Muscle of leg (tissue), 11 donors: Measurements from ENCODE around the gene TPBGL. TPM values are rescaled to one million over a fixed set of nuclear protein-coding genes. Genes with fewer than 3 reads are reported as not detected.

Source experiments
- DNase-seq: peaks from one replicate; pipeline ENCODE4 v3.0.0; 2013
- H3K27ac ChIP-seq: one replicate; pipeline ENCODE4 v1.5.1; 2013; ENCODE audit warnings: mild to moderate bottlenecking, low read length, control low read depth
- H3K27me3 ChIP-seq: one replicate; pipeline ENCODE4 v1.6.1; 2013; ENCODE audit warnings: low read length; ENCODE audit not compliant: control insufficient read depth, insufficient read depth
- H3K36me3 ChIP-seq: one replicate; pipeline ENCODE4 v1.6.1; 2013; ENCODE audit warnings: low read length; ENCODE audit not compliant: control insufficient read depth, insufficient read depth
- H3K4me1 ChIP-seq: one replicate; pipeline ENCODE4 v1.6.1; 2013; ENCODE audit warnings: low read length; ENCODE audit not compliant: control insufficient read depth, insufficient read depth
- H3K4me3 ChIP-seq: one replicate; pipeline ENCODE4 v1.5.1; 2013; ENCODE audit warnings: low read length, control low read depth
- H3K9me3 ChIP-seq: replicated peaks from 2 replicates; pipeline ENCODE4 v1.6.1; 2013; ENCODE audit warnings: low read depth, low read length; ENCODE audit not compliant: control insufficient read depth
- WGBS: methylation state at CpG from one replicate; pipeline ENCODE4 v1.1.5; 2013; ENCODE audit warnings: missing lambda C conversion rate; ENCODE audit not compliant: insufficient coverage; 5-methylcytosine and 5-hydroxymethylcytosine counted together
- polyA plus RNA-seq, 8 donors: library from polyadenylated mRNA; unstranded; fragments of 120-200 nt; gene quantifications; one replicate each; pipeline versions ENCODE4 v1.2.1 to v1.2.3, GENCODE V29; 2013; ENCODE audit warnings: inconsistent platforms in 1 of 8, low replicate concordance in 1 of 8; ENCODE audit not compliant: insufficient read length in 8 of 8, insufficient read depth in 1 of 8
- total RNA-seq: library from RNA; stranded (reverse); fragments of 120-200 nt; gene quantifications from one replicate; pipeline ENCODE4 v1.2.4, GENCODE V29; 2013

The TPBGL gene
- total and polyA plus RNA-seq, 9 donors: 0.08 to 0.37 (median 0.21) TPM; not detected in 1

GRCh38 chr11:75208446-75208845, 32.1 kb upstream of the TPBGL start:
- no peak overlapping the region for H3K27ac ChIP-seq
- H3K4me1 ChIP-seq: peaks cover 7% of the 10 kb centered on the region
- no peak for DNase-seq
- peaks cover 3% of the 10 kb centered on the region for H3K36me3 ChIP-seq
- no peaks in the 10 kb centered on the region for H3K27me3 ChIP-seq
- H3K9me3 ChIP-seq: no peaks in the 10 kb centered on the region
- WGBS: 79% methylated on average over 2 of the region's 2 CpGs
- H3K4me3 ChIP-seq: no peak overlapping the region

- Histone ChIP-seq H3K4me3 (no peak overlapping the region), H3K27ac (no peak overlapping the region), H3K27me3 (no peaks in the 10 kb centered on the region), H3K9me3 (no peaks in the 10 kb centered on the region), H3K36me3 (no peaks in the 10 kb centered on the region), H3K4me1 (no peaks in the 10 kb centered on the region)
- 82% methylated on average over 4 of the region's 5 CpGs for WGBS
- no peak for DNase-seq
Measured at GRCh38 chr11:75212411-75212810, 28.2 kb upstream of the TPBGL start.

DNA sequence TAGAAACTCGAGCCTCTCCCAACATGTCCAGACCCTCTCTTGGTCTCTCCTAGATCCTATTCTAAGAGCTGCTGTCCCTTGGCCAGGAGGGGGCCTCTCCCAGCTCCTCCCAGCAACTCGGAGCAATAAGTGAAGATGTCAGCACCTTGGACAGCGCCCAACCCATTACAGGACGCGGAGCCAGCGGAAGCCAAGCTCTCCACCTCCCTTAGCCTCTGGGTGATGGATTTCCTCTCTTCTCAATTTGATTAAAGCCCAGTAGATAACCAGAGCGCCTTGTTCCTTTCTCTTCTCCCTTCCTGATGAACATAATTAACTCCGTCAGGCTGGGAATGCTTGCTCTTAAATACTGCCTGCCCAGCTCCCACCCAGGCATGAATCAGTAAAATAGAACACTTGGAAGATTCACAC, 26.2 kb upstream of the TPBGL start:
- Histone ChIP-seq H3K4me3 (no peak overlapping the region), H3K36me3 (no peaks in the 10 kb centered on the region), H3K9me3 (no peaks in the 10 kb centered on the region), H3K4me1 (no peaks in the 10 kb centered on the region), H3K27me3 (peaks cover 2% of the 10 kb centered on the region), H3K27ac (no peak overlapping the region)
- DNase-seq: peak; percentile 90
- 2% methylated on average over 6 of the region's 8 CpGs for WGBS

DNA sequence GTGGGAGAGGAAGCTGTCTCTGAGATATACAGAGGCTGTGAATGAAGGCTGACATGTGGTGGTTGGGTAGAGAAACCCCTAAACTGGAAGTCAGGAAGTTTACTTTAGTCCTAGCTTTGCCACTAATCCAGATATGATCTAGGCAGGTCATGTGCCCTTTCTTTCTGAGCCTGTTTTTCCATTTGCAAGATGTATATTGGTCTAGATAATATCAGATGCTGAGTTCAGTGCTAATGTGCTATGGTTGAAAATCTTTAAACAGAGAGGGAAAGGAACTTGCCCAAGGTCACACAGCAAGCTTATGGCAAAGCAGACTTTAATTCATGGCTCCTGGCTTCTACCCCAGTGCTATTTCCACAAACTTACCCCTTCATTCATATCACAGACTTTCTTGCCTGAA, 25.7 kb upstream of the TPBGL start:
- H3K9me3 ChIP-seq: no peaks in the 10 kb centered on the region
- H3K4me3 ChIP-seq: no peak overlapping the region
- H3K4me1 ChIP-seq: no peaks in the 10 kb centered on the region
- H3K27ac ChIP-seq: no peak overlapping the region
- DNase-seq: no peak
- no peaks in the 10 kb centered on the region for H3K36me3 ChIP-seq
- peaks cover 2% of the 10 kb centered on the region for H3K27me3 ChIP-seq

DNA sequence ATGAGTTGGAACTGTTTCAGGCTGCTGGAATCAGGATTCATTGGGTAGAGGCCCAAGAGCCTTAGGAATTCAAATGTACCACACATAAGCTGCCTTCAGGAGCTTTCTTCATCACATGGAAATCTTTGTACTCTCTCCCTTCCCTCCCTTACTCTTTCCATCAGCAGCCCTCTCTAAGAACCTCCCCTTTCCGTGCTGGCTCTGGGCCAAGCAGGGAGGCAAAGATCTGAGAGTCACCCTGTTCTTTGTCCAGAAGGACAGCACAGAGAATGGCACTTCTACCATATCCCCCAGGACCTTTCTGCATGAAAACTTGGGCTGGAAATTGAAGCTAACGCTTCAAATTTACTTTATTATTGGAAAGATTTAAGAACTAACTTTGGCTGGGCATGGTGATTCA, 20.7 kb upstream of the TPBGL start:
- H3K36me3 ChIP-seq: no peaks in the 10 kb centered on the region
- no CpG with 5 or more reads among the region's 2 CpGs for WGBS
- no peaks in the 10 kb centered on the region for H3K9me3 ChIP-seq
- H3K4me1 ChIP-seq: no peaks in the 10 kb centered on the region
- DNase-seq: no peak
- H3K27ac ChIP-seq: no peak overlapping the region
- peaks cover 3% of the 10 kb centered on the region for H3K27me3 ChIP-seq
- no peak overlapping the region for H3K4me3 ChIP-seq

DNA sequence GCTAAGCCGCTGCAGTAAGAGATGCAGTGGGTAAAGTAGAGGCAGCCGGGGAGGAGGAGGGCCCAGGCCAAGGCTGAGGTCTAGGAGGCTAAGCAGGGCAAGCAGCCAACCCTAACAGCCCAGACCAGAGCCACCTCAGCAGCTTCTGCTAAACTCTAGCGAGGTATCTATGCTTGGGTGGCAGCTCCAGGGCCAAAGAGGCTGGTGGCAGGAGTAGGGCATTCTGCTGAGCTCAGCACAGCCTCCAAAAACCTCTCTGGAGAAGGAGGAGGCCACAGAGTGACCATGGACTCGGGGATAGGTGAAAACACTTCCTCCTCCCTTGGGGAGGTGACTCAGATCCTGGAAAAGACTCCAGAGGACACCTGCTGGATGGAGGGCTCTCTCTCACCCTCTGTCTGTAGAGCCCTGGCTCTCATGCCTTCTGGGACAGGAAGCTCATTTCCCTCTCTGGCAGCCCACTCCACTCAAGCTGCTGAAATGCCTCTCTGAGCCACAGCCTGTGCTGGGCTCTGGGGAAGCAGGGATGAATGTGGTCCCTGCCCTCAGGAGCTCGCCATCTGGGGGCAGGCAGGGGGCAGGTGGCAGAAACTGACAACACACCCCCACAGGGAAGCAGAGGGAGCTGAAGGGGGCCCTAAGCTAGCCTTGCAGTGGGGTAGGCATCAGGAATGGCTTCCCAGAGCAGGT, 16.5 kb upstream of the TPBGL start:
- no CpG with 5 or more reads among the region's 5 CpGs for WGBS
- DNase-seq: no peak
- Histone ChIP-seq H3K36me3 (no peaks in the 10 kb centered on the region), H3K4me3 (no peak overlapping the region), H3K4me1 (no peaks in the 10 kb centered on the region), H3K9me3 (no peaks in the 10 kb centered on the region), H3K27ac (no peak overlapping the region), H3K27me3 (peaks cover 3% of the 10 kb centered on the region)

GRCh38 chr11:75225794-75226193, 14.8 kb upstream of the TPBGL start:
- Histone ChIP-seq H3K4me1 (no peaks in the 10 kb centered on the region), H3K36me3 (no peaks in the 10 kb centered on the region), H3K27ac (no peak overlapping the region), H3K4me3 (no peak overlapping the region), H3K27me3 (peaks cover 3% of the 10 kb centered on the region), H3K9me3 (no peaks in the 10 kb centered on the region)
- DNase-seq: no peak
- WGBS: 42% methylated on average over 3 of the region's 4 CpGs

GRCh38 chr11:75229466-75229865, 11.1 kb upstream of the TPBGL start:
- DNase-seq: no peak
- 54% methylated on average over 2 of the region's 2 CpGs for WGBS
- peaks cover 2% of the 10 kb centered on the region for H3K27me3 ChIP-seq

GRCh38 chr11:75230621-75231020, 10.0 kb upstream of the TPBGL start:
- Histone ChIP-seq H3K27me3 (peaks cover 4% of the 10 kb centered on the region), H3K4me3 (no peak overlapping the region), H3K4me1 (no peaks in the 10 kb centered on the region), H3K9me3 (no peaks in the 10 kb centered on the region), H3K27ac (no peak overlapping the region), H3K36me3 (no peaks in the 10 kb centered on the region)
- WGBS: no CpG with 5 or more reads among the region's 2 CpGs
- DNase-seq: no peak

More at GRCh38 chr11:75229466-75229865, 11.1 kb upstream of the TPBGL start:
- no peak overlapping the region for H3K27ac ChIP-seq
- no peaks in the 10 kb centered on the region for H3K9me3 ChIP-seq
- no peaks in the 10 kb centered on the region for H3K36me3 ChIP-seq
- no peaks in the 10 kb centered on the region for H3K4me1 ChIP-seq
- no peak overlapping the region for H3K4me3 ChIP-seq

DNA sequence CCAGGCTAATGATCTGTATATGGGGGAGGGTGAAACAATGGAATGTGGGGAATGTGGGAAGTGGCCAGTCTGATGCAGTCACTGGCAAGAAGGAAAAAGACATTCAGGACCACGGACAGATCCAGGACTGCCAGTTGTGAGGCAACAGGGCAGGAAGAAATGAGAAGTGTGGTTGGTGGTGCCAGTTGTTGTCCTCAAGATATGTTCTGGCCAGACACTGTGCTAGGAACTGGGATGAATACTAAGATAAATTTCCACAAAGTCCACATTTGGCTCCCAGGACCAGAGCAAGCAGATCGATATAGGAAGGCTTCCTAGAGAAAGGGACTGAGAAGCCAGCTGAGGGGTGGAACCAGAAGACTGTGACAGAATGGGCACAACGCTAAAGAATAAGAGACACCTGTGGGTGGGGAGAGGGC, 6.8 kb upstream of the TPBGL start:
- 52% methylated on average over 3 of the region's 3 CpGs for WGBS
- Histone ChIP-seq H3K36me3 (no peaks in the 10 kb centered on the region), H3K4me1 (no peaks in the 10 kb centered on the region), H3K9me3 (no peaks in the 10 kb centered on the region), H3K4me3 (no peak overlapping the region), H3K27me3 (peaks cover 11% of the 10 kb centered on the region), H3K27ac (no peak overlapping the region)
- DNase-seq: peak; percentile 63

GRCh38 chr11:75236062-75236461, 4.5 kb upstream of the TPBGL start:
- Histone ChIP-seq H3K36me3 (no peaks in the 10 kb centered on the region), H3K9me3 (no peaks in the 10 kb centered on the region), H3K27me3 (peaks cover 32% of the 10 kb centered on the region), H3K27ac (no peak overlapping the region), H3K4me3 (no peak overlapping the region), H3K4me1 (peaks cover 4% of the 10 kb centered on the region)
- DNase-seq: no peak
- WGBS: 29% methylated on average over 2 of the region's 8 CpGs
